Stimulated activated CD4-positive, alpha-beta T cell treated with anti-CD3 and anti-CD28 coated beads, Interleukin-1b, Interleukin-23, amount 100 ng/mL, for 4 hours (primary cell): ENCODE results near the gene CCDC77.
"Not testable (repeated sequence)": the region's sequence is repeated elsewhere in the genome, so short reads cannot be mapped to it uniquely, and the experiment has no call there.

Source experiments
- DNase-seq, 2 donors: peaks; one replicate each; pipeline ENCODE4 v3.0.0-alpha.2; 2020; ENCODE audit warnings: low read depth in 2 of 2

Gene CCDC77

GRCh38 chr12:401235-402028 is at the start of gene CCDC77:
Gene CCDC77, plus strand, starts transcription at chr12:401644. Its CDS starts 7,740 bp downstream, at chr12:409384.
- DNase-seq, result peak; percentile 84 to 90

GRCh38 chr12:356276-356988 is 45.0 kb upstream of the CCDC77 start:
- DNase-seq, result no peak

GRCh38 chr12:359091-359490 is 42.4 kb upstream of the CCDC77 start:
- DNase-seq, result no peak

- DNase-seq, result no peak
These were observed 34.6 kb upstream of the CCDC77 start for GRCh38 chr12:366820-367219.

- no peak for DNase-seq
These were observed 33.5 kb upstream of the CCDC77 start for GRCh38 chr12:367972-368371.

- not testable (repeated sequence) for DNase-seq
These were observed 30.5 kb upstream of the CCDC77 start for GRCh38 chr12:370739-371485.

GRCh38 chr12:386651-387050 is 14.8 kb upstream of the CCDC77 start:
- DNase-seq, result no peak

GRCh38 chr12:388012-388411 is 13.4 kb upstream of the CCDC77 start:
- no peak for DNase-seq

GRCh38 chr12:388541-389141 is 12.8 kb upstream of the CCDC77 start:
- peak in 1 of 2 donors; percentile 22 for DNase-seq

GRCh38 chr12:389142-390096 is 12.0 kb upstream of the CCDC77 start, which contains the start of gene KDM5A:
Gene KDM5A, minus strand, starts transcription at chr12:389320. Its CDS starts 229 bp downstream, at chr12:389091.
- DNase-seq, result peak; percentile 74 to 83

GRCh38 chr12:400828-401227 is 616 bp upstream of the CCDC77 start:
- DNase-seq, result no peak

GRCh38 chr12:402029-402389 is 565 bp downstream of the CCDC77 start:
- DNase-seq, result no peak

- DNase-seq, result no peak
These were observed 13.4 kb downstream of the CCDC77 start for GRCh38 chr12:414859-415258.

- no peak for DNase-seq
These were observed 17.0 kb downstream of the CCDC77 start for GRCh38 chr12:418432-418831.

GRCh38 chr12:422526-422925 is 21.1 kb downstream of the CCDC77 start:
- DNase-seq, result no peak

- DNase-seq, result not testable (repeated sequence)
These were observed 34.3 kb downstream of the CCDC77 start for GRCh38 chr12:435737-436136.

GRCh38 chr12:442235-442884 is 40.9 kb downstream of the CCDC77 start:
- DNase-seq, result peak in 1 of 2 donors; percentile 40

- DNase-seq, result no peak
These were observed 45.7 kb downstream of the CCDC77 start for GRCh38 chr12:447141-447540.

- DNase-seq, result no peak
These were observed 47.8 kb downstream of the CCDC77 start for GRCh38 chr12:449203-449602.

GRCh38 chr12:450438-450837 is 49.0 kb downstream of the CCDC77 start:
- DNase-seq, result no peak
